ENCODE results near the gene BAK1. TPM values are rescaled to one million over a fixed set of nuclear protein-coding genes. Genes with fewer than 3 reads are reported as not detected.

The BAK1 gene
- total and polyA plus RNA-seq, 2 of the 13 experiments (the other 11 are each of a cell fraction or from before 2014, with no cell fraction given), result 15.0 to 23.8 TPM

DNA sequence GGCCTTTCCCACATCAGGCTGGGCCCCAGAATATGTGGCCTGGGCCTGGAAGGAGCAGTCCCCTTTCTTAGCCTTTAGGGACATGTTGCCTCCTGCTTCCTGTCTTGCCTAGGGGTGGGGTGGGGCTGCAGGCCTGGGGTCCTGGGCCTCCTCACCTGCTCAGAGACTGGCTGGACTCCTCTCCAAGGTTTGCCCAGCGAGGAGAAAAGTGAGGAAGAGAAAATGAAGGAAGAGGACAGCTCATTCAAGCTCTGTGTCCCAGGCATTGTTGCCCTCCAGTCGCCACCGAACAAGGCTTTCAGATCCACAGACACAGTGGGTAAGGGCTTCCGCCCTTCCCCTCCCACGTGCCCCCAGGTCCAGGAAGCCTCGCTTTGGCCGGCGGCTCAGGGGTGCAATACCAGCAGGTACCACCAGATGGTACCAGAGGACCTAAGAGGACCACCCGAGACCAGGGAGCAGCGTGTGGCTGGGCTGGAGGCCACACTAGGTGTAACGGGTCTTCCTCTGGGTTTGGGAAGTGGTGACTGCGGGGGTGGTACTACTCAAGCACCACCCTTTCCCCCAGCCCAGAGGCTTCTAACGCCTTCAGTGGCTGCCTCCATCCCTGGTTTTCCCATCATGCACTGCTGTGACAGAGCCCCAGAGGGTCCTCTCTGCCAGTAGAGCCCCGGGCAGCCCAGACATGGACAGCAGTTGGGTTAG lies 5.5 kb upstream of the BAK1 start (continued):
- TF ChIP-seq ZNF652 (CRISPR knock-in tag; IDR thresholded peaks at IDR 0.05; ENCODE audit: borderline replicate concordance, low read depth) (no peak), ZNF260 (CRISPR knock-in tag; IDR thresholded peaks at IDR 0.05; ENCODE audit: borderline replicate concordance, low read depth) (no peak), RAD51 (IDR thresholded peaks at IDR 0.05; ENCODE audit: borderline replicate concordance) (no peak), PCBP1 (IDR thresholded peaks at IDR 0.05; ENCODE audit: borderline replicate concordance, low read depth, low read length) (no peak), TOE1 (CRISPR knock-in tag; IDR thresholded peaks at IDR 0.05) (no peak), DPF2 (CRISPR knock-in tag; IDR thresholded peaks at IDR 0.05; ENCODE audit: borderline replicate concordance, low read depth) (no peak), ZNF670 (CRISPR knock-in tag; IDR thresholded peaks at IDR 0.05; ENCODE audit: borderline replicate concordance) (no peak), POLR2G (IDR thresholded peaks at IDR 0.05; ENCODE audit: low read depth, low read length) (no peak), KAT2B (IDR thresholded peaks at IDR 0.05; ENCODE audit: borderline replicate concordance, low read depth, low read length) (no peak), ZC3H13 (CRISPR knock-in tag; IDR thresholded peaks at IDR 0.05) (no peak), ASH2L (IDR thresholded peaks at IDR 0.05; ENCODE audit: insufficient read length, low read depth, low read length) (no peak), ZNF678 (CRISPR knock-in tag; IDR thresholded peaks at IDR 0.05) (no peak), MBD4 (IDR thresholded peaks at IDR 0.05; ENCODE audit: borderline replicate concordance, low read length) (no peak), ATF1 (CRISPR knock-in tag; IDR thresholded peaks at IDR 0.05) (no peak)
- TF ChIP-seq, protein P1, sequence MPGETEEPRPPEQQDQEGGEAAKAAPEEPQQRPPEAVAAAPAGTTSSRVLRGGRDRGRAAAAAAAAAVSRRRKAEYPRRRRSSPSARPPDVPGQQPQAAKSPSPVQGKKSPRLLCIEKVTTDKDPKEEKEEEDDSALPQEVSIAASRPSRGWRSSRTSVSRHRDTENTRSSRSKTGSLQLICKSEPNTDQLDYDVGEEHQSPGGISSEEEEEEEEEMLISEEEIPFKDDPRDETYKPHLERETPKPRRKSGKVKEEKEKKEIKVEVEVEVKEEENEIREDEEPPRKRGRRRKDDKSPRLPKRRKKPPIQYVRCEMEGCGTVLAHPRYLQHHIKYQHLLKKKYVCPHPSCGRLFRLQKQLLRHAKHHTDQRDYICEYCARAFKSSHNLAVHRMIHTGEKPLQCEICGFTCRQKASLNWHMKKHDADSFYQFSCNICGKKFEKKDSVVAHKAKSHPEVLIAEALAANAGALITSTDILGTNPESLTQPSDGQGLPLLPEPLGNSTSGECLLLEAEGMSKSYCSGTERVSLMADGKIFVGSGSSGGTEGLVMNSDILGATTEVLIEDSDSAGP (CRISPR knock-in tag; IDR thresholded peaks at IDR 0.05; ENCODE audit: borderline replicate concordance), result peak; percentile 42; the same call in 1 of the 2 replicates
- TF ChIP-seq, protein P2, sequence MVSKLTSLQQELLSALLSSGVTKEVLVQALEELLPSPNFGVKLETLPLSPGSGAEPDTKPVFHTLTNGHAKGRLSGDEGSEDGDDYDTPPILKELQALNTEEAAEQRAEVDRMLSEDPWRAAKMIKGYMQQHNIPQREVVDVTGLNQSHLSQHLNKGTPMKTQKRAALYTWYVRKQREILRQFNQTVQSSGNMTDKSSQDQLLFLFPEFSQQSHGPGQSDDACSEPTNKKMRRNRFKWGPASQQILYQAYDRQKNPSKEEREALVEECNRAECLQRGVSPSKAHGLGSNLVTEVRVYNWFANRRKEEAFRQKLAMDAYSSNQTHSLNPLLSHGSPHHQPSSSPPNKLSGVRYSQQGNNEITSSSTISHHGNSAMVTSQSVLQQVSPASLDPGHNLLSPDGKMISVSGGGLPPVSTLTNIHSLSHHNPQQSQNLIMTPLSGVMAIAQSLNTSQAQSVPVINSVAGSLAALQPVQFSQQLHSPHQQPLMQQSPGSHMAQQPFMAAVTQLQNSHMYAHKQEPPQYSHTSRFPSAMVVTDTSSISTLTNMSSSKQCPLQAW (CRISPR knock-in tag; IDR thresholded peaks at IDR 0.05), result peak; percentile 64; the same call in 1 of the 2 replicates
- TF ChIP-seq, protein P3, sequence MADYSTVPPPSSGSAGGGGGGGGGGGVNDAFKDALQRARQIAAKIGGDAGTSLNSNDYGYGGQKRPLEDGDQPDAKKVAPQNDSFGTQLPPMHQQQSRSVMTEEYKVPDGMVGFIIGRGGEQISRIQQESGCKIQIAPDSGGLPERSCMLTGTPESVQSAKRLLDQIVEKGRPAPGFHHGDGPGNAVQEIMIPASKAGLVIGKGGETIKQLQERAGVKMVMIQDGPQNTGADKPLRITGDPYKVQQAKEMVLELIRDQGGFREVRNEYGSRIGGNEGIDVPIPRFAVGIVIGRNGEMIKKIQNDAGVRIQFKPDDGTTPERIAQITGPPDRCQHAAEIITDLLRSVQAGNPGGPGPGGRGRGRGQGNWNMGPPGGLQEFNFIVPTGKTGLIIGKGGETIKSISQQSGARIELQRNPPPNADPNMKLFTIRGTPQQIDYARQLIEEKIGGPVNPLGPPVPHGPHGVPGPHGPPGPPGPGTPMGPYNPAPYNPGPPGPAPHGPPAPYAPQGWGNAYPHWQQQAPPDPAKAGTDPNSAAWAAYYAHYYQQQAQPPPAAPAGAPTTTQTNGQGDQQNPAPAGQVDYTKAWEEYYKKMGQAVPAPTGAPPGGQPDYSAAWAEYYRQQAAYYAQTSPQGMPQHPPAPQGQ (CRISPR knock-in tag; IDR thresholded peaks at IDR 0.05; ENCODE audit: borderline replicate concordance), result no peak
- TF ChIP-seq, protein P4, sequence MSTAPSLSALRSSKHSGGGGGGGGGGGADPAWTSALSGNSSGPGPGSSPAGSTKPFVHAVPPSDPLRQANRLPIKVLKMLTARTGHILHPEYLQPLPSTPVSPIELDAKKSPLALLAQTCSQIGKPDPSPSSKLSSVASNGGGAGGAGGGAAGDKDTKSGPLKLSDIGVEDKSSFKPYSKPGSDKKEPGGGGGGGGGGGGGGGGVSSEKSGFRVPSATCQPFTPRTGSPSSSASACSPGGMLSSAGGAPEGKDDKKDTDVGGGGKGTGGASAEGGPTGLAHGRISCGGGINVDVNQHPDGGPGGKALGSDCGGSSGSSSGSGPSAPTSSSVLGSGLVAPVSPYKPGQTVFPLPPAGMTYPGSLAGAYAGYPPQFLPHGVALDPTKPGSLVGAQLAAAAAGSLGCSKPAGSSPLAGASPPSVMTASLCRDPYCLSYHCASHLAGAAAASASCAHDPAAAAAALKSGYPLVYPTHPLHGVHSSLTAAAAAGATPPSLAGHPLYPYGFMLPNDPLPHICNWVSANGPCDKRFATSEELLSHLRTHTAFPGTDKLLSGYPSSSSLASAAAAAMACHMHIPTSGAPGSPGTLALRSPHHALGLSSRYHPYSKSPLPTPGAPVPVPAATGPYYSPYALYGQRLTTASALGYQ (CRISPR knock-in tag; IDR thresholded peaks at IDR 0.05), result no peak
- TF ChIP-seq, protein P5, sequence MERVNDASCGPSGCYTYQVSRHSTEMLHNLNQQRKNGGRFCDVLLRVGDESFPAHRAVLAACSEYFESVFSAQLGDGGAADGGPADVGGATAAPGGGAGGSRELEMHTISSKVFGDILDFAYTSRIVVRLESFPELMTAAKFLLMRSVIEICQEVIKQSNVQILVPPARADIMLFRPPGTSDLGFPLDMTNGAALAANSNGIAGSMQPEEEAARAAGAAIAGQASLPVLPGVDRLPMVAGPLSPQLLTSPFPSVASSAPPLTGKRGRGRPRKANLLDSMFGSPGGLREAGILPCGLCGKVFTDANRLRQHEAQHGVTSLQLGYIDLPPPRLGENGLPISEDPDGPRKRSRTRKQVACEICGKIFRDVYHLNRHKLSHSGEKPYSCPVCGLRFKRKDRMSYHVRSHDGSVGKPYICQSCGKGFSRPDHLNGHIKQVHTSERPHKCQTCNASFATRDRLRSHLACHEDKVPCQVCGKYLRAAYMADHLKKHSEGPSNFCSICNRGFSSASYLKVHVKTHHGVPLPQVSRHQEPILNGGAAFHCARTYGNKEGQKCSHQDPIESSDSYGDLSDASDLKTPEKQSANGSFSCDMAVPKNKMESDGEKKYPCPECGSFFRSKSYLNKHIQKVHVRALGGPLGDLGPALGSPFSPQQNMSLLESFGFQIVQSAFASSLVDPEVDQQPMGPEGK (CRISPR knock-in tag; IDR thresholded peaks at IDR 0.05), result peak; percentile 67

Measured in HepG2 (cell line).